Naive thymus-derived CD4-positive, alpha-beta T cell (primary cell): Measurements from ENCODE around the gene NAA25. TPM values are rescaled to one million over a fixed set of nuclear protein-coding genes. Genes with fewer than 3 reads are reported as not detected.
"Not testable (repeated sequence)": the region's sequence is repeated elsewhere in the genome, so short reads cannot be mapped to it uniquely, and the experiment has no call there.

Experiments used
- ATAC-seq: fragments of 150-1000 bp; cut with Tn5 transposase; 2 replicates; pipeline ENCODE4 v1.10.0; 2021; ENCODE audit warnings: mild to moderate bottlenecking, moderate library complexity
- CTCF ChIA-PET: fragments of 350-600 bp; sonication (Branson Sonifier 250); formaldehyde crosslinking; loops from one replicate; lab custom pipeline; 2021; ENCODE audit warnings: antibody characterized with exemption; lab: Charles Lee
- POLR2A ChIA-PET: fragments of 350-600 bp; sonication (Branson Sonifier 250); formaldehyde crosslinking; loops from one replicate; lab custom pipeline; 2021; ENCODE audit warnings: antibody characterized with exemption, inconsistent platforms; lab: Charles Lee
- DNase-seq, 9 donors: peaks; one replicate each; pipeline versions ENCODE4 v3.0.0 to v3.0.0-alpha.2; 2020 to 2022; ENCODE audit warnings: mixed read lengths in 1 of 9
- H3K27ac ChIP-seq: one replicate; pipeline ENCODE4 v1.7.0; 2013; ENCODE audit warnings: mild to moderate bottlenecking, low read depth, low read length, moderate library complexity
- H3K27me3 ChIP-seq, 2 donors: one replicate each; pipeline ENCODE4 v1.7.0; 2013; ENCODE audit warnings: low read length in 2 of 2, mild to moderate bottlenecking in 2 of 2, moderate library complexity in 2 of 2; ENCODE audit not compliant: control insufficient read depth in 2 of 2, insufficient read depth in 2 of 2
- H3K36me3 ChIP-seq, 3 experiments: 1 replicate in 2 of 3; 2 replicates in 1 of 3; pipeline ENCODE4 v1.7.0; 2013; ENCODE audit warnings: low read length in 3 of 3, mild to moderate bottlenecking in 3 of 3, moderate library complexity in 1 of 3; ENCODE audit not compliant: insufficient read depth in 3 of 3, control insufficient read depth in 2 of 3
- H3K4me1 ChIP-seq, 2 donors: one replicate each; pipeline ENCODE4 v1.7.0; 2013; ENCODE audit warnings: low read length in 2 of 2, mild to moderate bottlenecking in 2 of 2, moderate library complexity in 1 of 2; ENCODE audit not compliant: control insufficient read depth in 2 of 2, insufficient read depth in 2 of 2
- H3K4me3 ChIP-seq: 2 replicates; pipeline ENCODE4 v1.7.0; 2013; ENCODE audit warnings: mild to moderate bottlenecking, low read length
- H3K9me3 ChIP-seq, 3 experiments: 1 replicate in 2 of 3; 2 replicates in 1 of 3; pipeline ENCODE4 v1.7.0; 2013; ENCODE audit warnings: low read length in 3 of 3; ENCODE audit not compliant: control insufficient read depth in 2 of 3
- H3K27ac Mint-ChIP-seq, 9 donors: one replicate each; pipeline ENCODE4 v1.8.0; 2020 to 2022; ENCODE audit warnings: mixed read lengths in 9 of 9, mild to moderate bottlenecking in 8 of 9, moderate library complexity in 5 of 9, inconsistent platforms in 2 of 9
- H3K27me3 Mint-ChIP-seq, 5 donors: one replicate each; pipeline ENCODE4 v1.8.0; 2021 to 2022; ENCODE audit warnings: mixed read lengths in 5 of 5, mild to moderate bottlenecking in 1 of 5
- H3K36me3 Mint-ChIP-seq, 5 donors: one replicate each; pipeline ENCODE4 v1.8.0; 2020 to 2022; ENCODE audit warnings: mixed read lengths in 5 of 5, mild to moderate bottlenecking in 3 of 5, inconsistent platforms in 1 of 5
- H3K4me1 Mint-ChIP-seq, 7 donors: one replicate each; pipeline ENCODE4 v1.8.0; 2020 to 2022; ENCODE audit warnings: mixed read lengths in 7 of 7, mild to moderate bottlenecking in 3 of 7, inconsistent platforms in 1 of 7
- H3K4me3 Mint-ChIP-seq, 10 donors: one replicate each; pipeline ENCODE4 v1.8.0; 2020 to 2022; ENCODE audit warnings: mild to moderate bottlenecking in 10 of 10, mixed read lengths in 10 of 10, moderate library complexity in 6 of 10, inconsistent platforms in 2 of 10
- H3K9me3 Mint-ChIP-seq, 11 donors: one replicate each; pipeline ENCODE4 v1.8.0; 2020 to 2022; ENCODE audit warnings: mixed read lengths in 11 of 11, mild to moderate bottlenecking in 4 of 11, inconsistent platforms in 1 of 11, moderate library complexity in 1 of 11
- intact Hi-C, 2 donors: fragments of 100-400 bp; cut with micrococcal nuclease; formaldehyde crosslinking; loops; one replicate each; pipeline ENCODE4 v1.15.1; 2023
- polyA plus RNA-seq, 2 donors: library from polyadenylated mRNA; unstranded; fragments of 300-500 nt; fragmentation: Illumina TruSeq; gene quantifications; one replicate each; pipeline ENCODE4 v1.2.3, GENCODE V29; 2021
- total RNA-seq, 6 experiments: library from RNA in 5 of 6; stranded (reverse) in 5 of 6; gene quantifications; 1 replicate in 5 of 6; 2 replicates in 1 of 6; pipeline ENCODE4 v1.2.3 and lab custom pipeline; 2021 to 2026

Gene NAA25
- total and polyA plus RNA-seq, 7 experiments from 2014 or later: 9.8 to 43.0 (median 39.8) TPM

DNA sequence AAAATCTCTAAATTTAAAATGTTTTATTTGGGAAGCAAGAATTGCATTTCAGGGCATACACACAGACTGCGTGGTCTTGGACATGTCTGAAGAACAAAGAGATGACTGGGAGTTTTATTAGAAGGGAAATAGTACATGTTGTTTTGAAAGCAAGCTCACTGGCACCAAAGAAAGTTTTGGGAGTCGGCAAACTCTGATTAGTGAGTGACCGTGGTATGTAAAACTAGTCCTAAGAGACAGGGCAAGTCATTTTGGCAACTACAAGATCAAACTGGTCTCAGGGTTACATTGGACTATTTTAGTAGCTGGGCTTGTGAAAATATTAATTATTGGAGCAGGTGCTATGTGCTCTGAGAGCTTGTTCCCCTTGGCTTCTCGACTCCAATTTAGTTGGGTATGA, 110.6 kb downstream of the NAA25 start:
- Mint-ChIP-seq H3K4me1 (peaks cover 57 to 92% (median 84%) of the 10 kb centered on the region in 7 donors), H3K27me3 (no peaks in the 10 kb centered on the region), H3K36me3 (peaks cover 0 to 31% (median 5%) of the 10 kb centered on the region in 5 donors), H3K4me3 (peak overlapping the region in 8 of 10 donors; percentile 23 to 58 (median 30)), H3K9me3 (no peaks in the 10 kb centered on the region), H3K27ac (peak overlapping the region in 8 of 9 donors; percentile 78 to 97 (median 88))
- H3K27ac ChIP-seq: peak overlapping the region; percentile 17
- ATAC-seq (no peak), DNase-seq (no peak)
- intact Hi-C loops: no loop called here
- H3K9me3 ChIP-seq: no peaks in the 10 kb centered on the region
- ChIA-PET POLR2A (interaction anchor here (0.5 to 14.9 kb wide), 6 partner anchors 10 to 1423 kb away, joined by 3 to 285 read pairs (median 6); partner anchors contain the start of genes ERP29 and TMEM116), CTCF (interaction anchor here (0.8 to 1.6 kb wide), 3 partner anchors 12 to 29 kb away, joined by 3 to 10 read pairs (median 3); no protein-coding TSS in a partner anchor)
- H3K27me3 ChIP-seq: no peaks in the 10 kb centered on the region
- no peaks in the 10 kb centered on the region for H3K36me3 ChIP-seq
- H3K4me1 ChIP-seq: peaks cover 64 to 67% of the 10 kb centered on the region in 2 donors
- H3K4me3 ChIP-seq: no peak overlapping the region

DNA sequence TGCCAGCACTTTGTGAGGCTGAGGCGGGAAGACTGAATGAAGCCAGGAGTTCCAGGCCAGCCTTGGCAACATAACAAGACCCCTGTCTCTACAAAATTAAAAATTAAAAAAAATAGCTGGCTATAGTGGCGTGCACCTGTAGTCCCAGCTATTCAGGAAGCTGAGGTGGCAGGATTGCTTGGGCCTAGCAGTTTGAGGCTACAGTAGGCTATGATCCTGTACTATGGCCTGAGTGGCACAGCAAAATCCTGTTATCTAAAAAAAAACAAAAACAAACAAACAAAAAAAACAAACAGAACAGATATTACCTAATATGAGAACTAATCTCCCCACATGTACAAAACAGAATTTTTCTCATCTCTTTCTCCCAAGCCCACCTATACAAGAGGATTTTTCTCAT, 111.3 kb downstream of the NAA25 start:
- H3K4me3 ChIP-seq: no peak overlapping the region
- ChIA-PET CTCF (interaction anchor here (1.6 kb wide), 1 partner anchor 13 kb away, joined by 10 read pairs; no protein-coding TSS in a partner anchor), POLR2A (interaction anchor here (0.5 to 14.9 kb wide), 6 partner anchors 11 to 1423 kb away, joined by 3 to 285 read pairs (median 6); partner anchors contain the start of genes ERP29 and TMEM116)
- Mint-ChIP-seq H3K27ac (peak overlapping the region in 8 of 9 donors; percentile 62 to 97 (median 82)), H3K4me1 (peaks cover 56 to 92% (median 84%) of the 10 kb centered on the region in 7 donors), H3K4me3 (peak overlapping the region in 5 of 10 donors; percentile 1 to 58 (median 43)), H3K36me3 (peaks cover 0 to 26% (median 5%) of the 10 kb centered on the region in 5 donors), H3K9me3 (no peaks in the 10 kb centered on the region), H3K27me3 (no peaks in the 10 kb centered on the region)
- H3K36me3 ChIP-seq: no peaks in the 10 kb centered on the region
- DNase-seq (no peak), ATAC-seq (no peak)
- no peaks in the 10 kb centered on the region for H3K9me3 ChIP-seq
- peaks cover 65 to 68% of the 10 kb centered on the region in 2 donors for H3K4me1 ChIP-seq
- peak overlapping the region; percentile 19 for H3K27ac ChIP-seq
- intact Hi-C loops: no loop called here
- no peaks in the 10 kb centered on the region for H3K27me3 ChIP-seq

DNA sequence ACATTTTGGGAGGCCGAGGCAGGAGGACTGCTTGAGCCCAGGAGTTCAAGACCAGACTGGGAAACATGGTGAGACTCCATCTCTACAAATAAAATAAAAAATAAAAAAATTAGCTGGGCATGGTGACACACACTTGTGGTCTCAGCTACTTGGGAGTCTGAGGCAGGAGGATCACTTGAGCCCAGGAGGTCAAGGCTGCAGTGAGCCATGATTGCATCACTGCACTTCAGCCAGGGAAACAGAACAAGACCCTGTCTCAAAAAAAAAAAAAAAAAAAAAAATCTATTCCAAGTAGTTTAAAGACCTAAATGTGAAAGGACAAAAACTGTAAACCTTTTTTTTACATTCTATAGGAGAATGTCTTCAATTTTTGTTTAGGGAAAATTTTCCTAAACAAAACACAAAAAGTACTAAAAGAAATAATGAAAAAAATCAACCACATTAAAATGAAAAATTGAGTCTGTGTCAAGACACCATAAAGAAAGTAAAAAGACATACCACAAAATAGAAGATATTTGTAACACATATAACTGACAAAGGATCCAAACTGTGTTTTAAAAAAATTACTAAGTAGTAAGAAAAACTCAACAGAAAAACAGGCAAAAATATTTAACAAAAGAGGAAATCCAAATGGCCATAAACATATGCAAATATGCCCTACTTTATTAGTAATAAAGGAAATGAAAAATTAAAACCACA, 112.7 kb downstream of the NAA25 start:
- H3K36me3 ChIP-seq: no peaks in the 10 kb centered on the region
- ATAC-seq (no peak), DNase-seq (no peak)
- no peak overlapping the region for H3K4me3 ChIP-seq
- Mint-ChIP-seq H3K9me3 (no peaks in the 10 kb centered on the region), H3K4me3 (peak overlapping the region in 6 of 10 donors; percentile 18 to 93 (median 48)), H3K36me3 (peaks cover 0 to 27% (median 5%) of the 10 kb centered on the region in 5 donors), H3K27me3 (no peaks in the 10 kb centered on the region), H3K4me1 (peaks cover 57 to 88% (median 81%) of the 10 kb centered on the region in 7 donors), H3K27ac (peak overlapping the region; percentile 28 to 97 (median 65))
- peaks cover 66 to 72% of the 10 kb centered on the region in 2 donors for H3K4me1 ChIP-seq
- POLR2A ChIA-PET: interaction anchor here (0.7 to 14.9 kb wide), 4 partner anchors 7 to 24 kb away, joined by 3 to 285 read pairs (median 32); partner anchors contain the start of genes ERP29 and TMEM116
- no peaks in the 10 kb centered on the region for H3K27me3 ChIP-seq
- intact Hi-C loops: loop anchor here in 1 of 2 donors (2.0 kb wide), 1 partner anchor 135 kb away; no protein-coding TSS in a partner anchor
- H3K27ac ChIP-seq: no peak overlapping the region
- no peaks in the 10 kb centered on the region for H3K9me3 ChIP-seq
- CTCF ChIA-PET: interaction anchor here (0.6 to 3.4 kb wide), 3 partner anchors 8 to 51 kb away, joined by 3 to 25 read pairs (median 3); partner anchors contain the start of genes ERP29 and TMEM116

DNA sequence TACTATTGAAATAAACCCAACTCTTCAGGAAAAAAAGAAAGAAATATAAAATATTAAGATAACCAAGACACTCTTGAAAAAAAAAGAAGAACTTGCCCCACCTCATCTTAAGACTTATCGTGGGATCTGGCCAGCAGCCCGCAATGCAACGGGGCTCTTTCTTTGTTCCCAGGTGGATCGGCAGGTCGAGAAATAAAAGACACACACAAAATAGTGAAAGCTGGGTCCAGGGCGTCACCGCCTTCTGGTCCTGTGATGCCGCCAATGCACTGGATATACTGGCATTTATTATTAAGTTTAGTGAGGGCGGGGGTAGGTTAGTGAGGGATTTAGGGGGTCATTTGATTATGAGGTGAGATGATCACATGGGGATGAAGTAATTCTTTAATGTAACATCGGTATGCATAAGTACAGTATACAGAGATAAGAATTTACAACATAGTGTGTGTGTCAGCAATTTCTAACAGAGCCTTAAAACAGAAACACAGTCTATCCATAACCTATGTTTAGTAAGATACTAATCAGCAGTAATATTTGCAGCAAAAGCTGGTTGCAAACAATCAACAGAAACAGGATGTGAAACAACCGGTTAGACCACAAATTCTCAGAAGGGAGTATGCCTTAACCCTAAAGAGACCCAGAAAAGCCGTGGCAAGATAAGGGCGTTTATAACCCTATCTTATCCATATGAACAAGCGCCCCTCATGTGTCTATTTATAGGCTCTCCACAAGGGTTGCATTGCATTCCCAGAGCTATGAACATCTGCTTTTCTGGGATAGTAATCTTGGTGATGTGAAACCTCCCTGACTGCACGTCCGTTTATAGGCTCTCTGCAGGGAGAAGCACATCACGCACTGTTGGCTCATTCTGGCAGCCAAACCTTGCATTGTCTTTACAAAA, 114.1 kb downstream of the NAA25 start:
- H3K4me1 ChIP-seq: peaks cover 63 to 67% of the 10 kb centered on the region in 2 donors

DNA sequence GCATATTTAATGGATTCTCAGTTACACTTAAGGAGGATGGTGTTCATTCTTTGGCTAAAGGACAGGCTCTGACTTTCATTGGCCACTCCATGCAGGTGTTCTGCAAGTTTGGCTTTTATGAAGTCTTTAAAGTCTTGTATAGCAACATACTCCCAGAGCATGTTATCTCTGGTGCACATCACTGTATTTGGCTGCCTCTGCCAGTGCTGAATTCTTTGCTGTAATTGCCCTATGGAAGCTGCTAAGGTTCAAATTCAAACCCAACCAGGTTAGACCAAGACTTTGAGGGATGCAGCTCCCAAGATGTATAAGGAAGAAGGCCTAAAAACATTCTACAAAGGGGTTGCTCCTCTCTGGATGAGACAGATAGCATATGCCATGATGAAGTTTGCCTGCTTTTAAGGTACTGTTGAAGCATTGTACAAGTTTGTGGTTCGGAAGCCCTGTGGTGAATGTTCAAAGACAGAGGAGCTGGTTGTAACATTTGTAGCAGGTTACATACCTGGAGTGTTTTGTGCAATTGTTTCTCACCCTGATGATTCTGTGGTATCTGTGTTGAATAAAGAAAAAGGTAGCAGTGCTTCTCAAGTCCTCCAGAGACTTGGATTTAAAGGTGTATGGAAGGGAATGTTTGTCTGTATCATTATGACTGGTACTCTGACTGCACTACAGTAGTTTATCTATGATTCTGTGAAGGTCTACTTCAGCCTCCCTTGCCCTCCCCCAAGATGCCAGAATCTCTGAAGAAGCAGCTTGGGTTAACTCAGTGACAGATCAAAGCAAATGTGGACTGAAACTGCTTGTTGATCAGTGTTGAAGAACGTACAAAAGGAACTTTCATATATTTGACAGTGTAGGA, 115.1 kb downstream of the NAA25 start:
- POLR2A ChIA-PET: interaction anchor here (0.5 to 14.9 kb wide), 19 partner anchors 10 to 182 kb away, joined by 3 to 285 read pairs (median 5); partner anchors contain the start of genes ERP29, MAPKAPK5, NAA25 and TMEM116
- H3K4me1 ChIP-seq: peaks cover 61 to 62% of the 10 kb centered on the region in 2 donors
- H3K4me1 Mint-ChIP-seq: peaks cover 48 to 85% (median 75%) of the 10 kb centered on the region in 7 donors

More for the DNA sequence above, 114.1 kb downstream of the NAA25 start:
- H3K27me3 Mint-ChIP-seq, H3K27me3 ChIP-seq, H3K9me3 Mint-ChIP-seq, H3K9me3 ChIP-seq, H3K36me3 ChIP-seq: not testable (repeated sequence)
- ChIA-PET POLR2A (interaction anchor here (0.6 to 14.9 kb wide), 18 partner anchors 9 to 1212 kb away, joined by 3 to 285 read pairs (median 5); partner anchors contain the start of genes ERP29, MAPKAPK5, NAA25 and TMEM116), CTCF (interaction anchor here (1.0 to 3.4 kb wide), 3 partner anchors 19 to 150 kb away, joined by 3 to 25 read pairs (median 8); partner anchors contain the start of genes ERP29 and TMEM116)
- intact Hi-C loops: loop anchor here (1.0 to 5.0 kb wide), 5 partner anchors 8 to 136 kb away; partner anchors contain the start of genes ERP29 (in 1 of the 2), TMEM116 (in 1 of the 2) and TRAFD1 (in 1 of the 2)
- H3K4me1 Mint-ChIP-seq: peaks cover 46 to 85% (median 76%) of the 10 kb centered on the region in 7 donors
- peaks cover 0 to 26% (median 2%) of the 10 kb centered on the region in 5 donors for H3K36me3 Mint-ChIP-seq
- peak in 5 of 9 donors; percentile 33 to 47 (median 41) for DNase-seq
- Histone ChIP-seq H3K4me3 (peak overlapping the region; percentile 68), H3K27ac (peak overlapping the region; percentile 71)
- peak overlapping the region; percentile 79 to 99 (median 86) for H3K4me3 Mint-ChIP-seq
- H3K27ac Mint-ChIP-seq: peak overlapping the region; percentile 80 to 97 (median 91)
- ATAC-seq: peak; percentile 13

More for the DNA sequence above, 115.1 kb downstream of the NAA25 start:
- H3K9me3 ChIP-seq: no peaks in the 10 kb centered on the region
- H3K36me3 Mint-ChIP-seq: peaks cover 0 to 28% (median 8%) of the 10 kb centered on the region in 5 donors
- peaks cover 0 to 5% (median 0%) of the 10 kb centered on the region in 3 experiments for H3K36me3 ChIP-seq
- peak overlapping the region; percentile 71 for H3K27ac ChIP-seq
- H3K27me3 ChIP-seq: no peaks in the 10 kb centered on the region
- H3K4me3 ChIP-seq: peak overlapping the region; percentile 68
- peak in 7 of 9 donors; percentile 68 to 83 (median 74) for DNase-seq
- CTCF ChIA-PET: interaction anchor here (0.9 to 3.4 kb wide), 6 partner anchors 10 to 149 kb away, joined by 3 to 25 read pairs (median 6); partner anchors contain the start of genes ERP29 and TMEM116
- peak overlapping the region; percentile 79 to 99 (median 86) for H3K4me3 Mint-ChIP-seq
- no peaks in the 10 kb centered on the region for H3K9me3 Mint-ChIP-seq
- H3K27me3 Mint-ChIP-seq: no peaks in the 10 kb centered on the region
- peak overlapping the region; percentile 80 to 97 (median 91) for H3K27ac Mint-ChIP-seq
- peak; percentile 87 for ATAC-seq
- intact Hi-C loops: loop anchor here (1.0 to 5.0 kb wide), 7 partner anchors 8 to 137 kb away; partner anchors contain the start of genes ERP29 (in 2 of the 2), TMEM116 (in 2 of the 2) and TRAFD1 (in 1 of the 2)
